ENCODE results near the gene LMO3.

Gene LMO3

DNA sequence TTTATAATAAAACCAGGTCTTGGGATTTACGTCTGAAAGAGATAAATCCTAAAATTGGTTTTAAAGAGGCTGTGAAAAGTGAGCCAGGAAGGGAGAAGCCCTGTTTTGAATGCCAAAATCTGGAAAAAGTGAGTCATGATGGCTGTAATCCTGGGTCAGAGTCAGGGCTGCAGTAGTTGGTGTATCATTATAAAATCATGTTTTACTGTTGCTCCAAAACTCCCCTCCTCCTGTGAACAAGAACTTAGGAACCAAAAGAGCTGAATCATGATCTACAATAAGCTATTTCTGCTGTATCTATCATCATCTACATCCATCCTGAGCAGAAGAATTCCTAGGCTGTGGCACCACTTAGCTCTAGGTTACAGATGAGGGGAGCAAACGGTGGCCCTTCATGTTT is 79.3 kb downstream of the LMO3 start:
- TF ChIP-seq, protein P1, sequence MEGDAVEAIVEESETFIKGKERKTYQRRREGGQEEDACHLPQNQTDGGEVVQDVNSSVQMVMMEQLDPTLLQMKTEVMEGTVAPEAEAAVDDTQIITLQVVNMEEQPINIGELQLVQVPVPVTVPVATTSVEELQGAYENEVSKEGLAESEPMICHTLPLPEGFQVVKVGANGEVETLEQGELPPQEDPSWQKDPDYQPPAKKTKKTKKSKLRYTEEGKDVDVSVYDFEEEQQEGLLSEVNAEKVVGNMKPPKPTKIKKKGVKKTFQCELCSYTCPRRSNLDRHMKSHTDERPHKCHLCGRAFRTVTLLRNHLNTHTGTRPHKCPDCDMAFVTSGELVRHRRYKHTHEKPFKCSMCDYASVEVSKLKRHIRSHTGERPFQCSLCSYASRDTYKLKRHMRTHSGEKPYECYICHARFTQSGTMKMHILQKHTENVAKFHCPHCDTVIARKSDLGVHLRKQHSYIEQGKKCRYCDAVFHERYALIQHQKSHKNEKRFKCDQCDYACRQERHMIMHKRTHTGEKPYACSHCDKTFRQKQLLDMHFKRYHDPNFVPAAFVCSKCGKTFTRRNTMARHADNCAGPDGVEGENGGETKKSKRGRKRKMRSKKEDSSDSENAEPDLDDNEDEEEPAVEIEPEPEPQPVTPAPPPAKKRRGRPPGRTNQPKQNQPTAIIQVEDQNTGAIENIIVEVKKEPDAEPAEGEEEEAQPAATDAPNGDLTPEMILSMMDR (IDR thresholded peaks at IDR 0.05; ENCODE audit: extremely low read depth, missing control alignments), result no peak
- DNase-seq (ENCODE audit: low spot score), result no peak

DNA sequence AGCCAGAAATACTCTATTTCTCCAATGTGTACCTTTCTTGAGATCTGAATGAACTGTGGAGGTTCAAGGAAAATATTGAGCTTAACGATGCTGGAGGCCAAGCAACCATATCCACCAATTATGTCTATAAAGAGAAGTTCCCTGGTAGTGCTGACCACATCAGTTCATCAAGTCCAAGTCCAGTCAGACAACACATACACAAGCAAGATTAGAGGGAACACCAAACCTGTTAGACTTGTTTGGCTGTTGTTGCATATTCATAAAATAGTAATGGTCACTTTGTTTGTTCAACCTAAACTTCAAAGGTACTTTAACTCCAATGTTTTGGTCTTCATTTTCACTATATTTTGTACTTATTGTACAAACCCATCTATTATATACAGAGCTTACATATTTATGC is 81.6 kb downstream of the LMO3 start:
- TF ChIP-seq, protein P1 (IDR thresholded peaks at IDR 0.05; ENCODE audit: extremely low read depth, missing control alignments), result no peak
- DNase-seq (ENCODE audit: low spot score), result no peak

DNA sequence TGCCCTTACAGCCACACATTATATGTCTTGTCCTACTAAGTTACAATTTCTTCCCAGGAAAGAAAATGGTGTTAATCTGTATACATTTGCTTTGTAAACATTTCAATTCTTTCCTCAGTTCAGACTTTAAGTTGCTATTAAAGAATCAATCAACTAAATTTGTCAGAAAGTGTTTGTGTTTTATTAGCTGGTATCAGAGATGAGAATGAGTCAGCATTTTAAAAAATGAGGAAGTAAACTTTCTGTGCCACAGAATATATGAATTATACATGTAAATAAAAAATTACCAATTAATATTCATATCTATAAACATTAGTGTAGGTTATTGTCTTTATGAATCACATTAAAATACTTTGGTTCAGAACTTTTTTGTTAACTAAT is 82.0 kb downstream of the LMO3 start:
- DNase-seq (ENCODE audit: low spot score), result no peak

GRCh38 chr12:16523284-16523950 is 82.5 kb downstream of the LMO3 start:
- TF ChIP-seq, protein P1 (IDR thresholded peaks at IDR 0.05; ENCODE audit: extremely low read depth, missing control alignments), result no peak
- DNase-seq (ENCODE audit: low spot score), result no peak

More for the DNA sequence above, 82.0 kb downstream of the LMO3 start:
- TF ChIP-seq, protein P1 (IDR thresholded peaks at IDR 0.05; ENCODE audit: extremely low read depth, missing control alignments), result no peak

DNA sequence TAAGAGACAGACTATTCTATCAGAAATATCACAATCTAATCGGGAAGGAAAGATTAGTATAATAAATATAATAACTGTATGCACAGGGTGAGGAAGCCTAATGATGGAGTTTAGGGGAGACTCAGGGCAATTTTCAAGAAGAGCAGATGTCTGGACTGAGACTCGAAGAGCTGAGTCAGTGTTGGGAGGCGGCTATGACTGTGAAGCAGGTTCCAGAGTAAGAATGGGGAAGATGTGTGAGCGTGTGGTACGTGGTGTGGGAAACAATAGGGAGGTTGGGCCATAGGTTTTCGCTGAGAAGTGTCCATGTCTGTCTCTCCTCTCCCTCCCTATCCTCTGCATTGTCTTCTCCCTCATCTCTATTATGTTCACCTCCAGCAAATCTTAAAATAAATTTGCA is 85.6 kb downstream of the LMO3 start:
- DNase-seq (ENCODE audit: low spot score), result no peak

DNA sequence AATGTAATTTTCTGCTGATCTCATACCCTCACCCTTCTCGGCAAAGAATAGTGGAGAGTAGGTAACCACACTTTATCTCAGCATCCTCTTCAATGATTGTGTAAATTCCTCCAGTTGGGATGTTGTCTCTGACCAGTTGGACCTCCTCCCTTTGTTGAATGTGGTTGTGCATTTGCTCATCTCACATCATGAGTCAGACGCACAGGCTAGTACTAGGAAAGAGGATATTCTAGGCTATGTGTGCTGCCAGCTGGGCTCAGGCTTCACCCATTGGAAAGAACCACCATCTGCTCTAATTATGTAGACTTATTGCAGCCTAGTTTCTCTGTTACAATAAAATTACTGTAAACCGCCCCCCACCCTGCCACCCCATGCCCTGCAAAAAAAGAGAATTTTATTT is 90.3 kb downstream of the LMO3 start:
- TF ChIP-seq, protein P1 (IDR thresholded peaks at IDR 0.05; ENCODE audit: extremely low read depth, missing control alignments), result no peak
- no peak for DNase-seq (ENCODE audit: low spot score)

More for the DNA sequence above, 85.6 kb downstream of the LMO3 start:
- TF ChIP-seq, protein P1 (IDR thresholded peaks at IDR 0.05; ENCODE audit: extremely low read depth, missing control alignments), result no peak

DNA sequence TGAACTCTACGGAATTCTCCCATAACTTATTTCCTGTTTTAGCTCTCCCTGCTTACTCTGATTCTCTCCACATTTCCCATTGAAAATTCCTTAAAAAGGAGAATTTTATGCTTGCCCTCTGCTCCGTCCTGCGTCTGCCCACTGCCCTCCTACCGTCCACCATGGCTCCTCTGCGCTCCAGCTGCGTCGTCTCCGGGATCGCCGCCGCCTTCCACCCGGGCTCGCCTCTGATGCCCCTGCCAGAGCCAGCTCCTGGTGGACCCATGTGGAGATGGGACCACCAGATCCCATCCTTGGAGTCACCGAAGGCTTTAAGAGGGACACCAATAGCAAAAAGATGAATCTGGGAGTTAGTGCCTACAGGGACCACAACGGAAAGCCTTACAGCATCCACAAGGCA is 92.7 kb downstream of the LMO3 start:
- no peak for DNase-seq (ENCODE audit: low spot score)
- TF ChIP-seq, protein P1 (IDR thresholded peaks at IDR 0.05; ENCODE audit: extremely low read depth, missing control alignments), result no peak
